DND-41 (cell line): ENCODE results near the gene ANKRD65.

ENCODE experiments used
- CTCF ChIP-seq: IDR thresholded peaks from 2 replicates; pipeline ENCODE4 v1.5.1; 2012; ENCODE audit warnings: borderline replicate concordance, low read length, moderate library complexity, mild to moderate bottlenecking; ENCODE audit not compliant: poor library complexity, severe bottlenecking; ENCODE audit errors: extremely low read depth
- EZH2 ChIP-seq: IDR thresholded peaks from 3 replicates; pipeline ENCODE4 v1.6.1; 2012; ENCODE audit warnings: borderline replicate concordance, low read depth, mild to moderate bottlenecking, moderate library complexity, low read length, inconsistent platforms; ENCODE audit not compliant: severe bottlenecking

- TF ChIP-seq CTCF, result no peak
- no peak for TF ChIP-seq EZH2
These were observed 9.3 kb upstream of the ANKRD65 start for GRCh38 chr1:1430114-1430982.
